HG03095 (cell line): ENCODE data around the gene MIPOL1.
"Not testable (repeated sequence)": the region's sequence is repeated elsewhere in the genome, so short reads cannot be mapped to it uniquely, and the experiment has no call there.

ENCODE experiments used
- ATAC-seq: cut with Tn5 transposase; IDR thresholded peaks from one replicate; pipeline ENCODE4 v1.9.1; 2021; ENCODE audit warnings: moderate library complexity; ENCODE audit not compliant: unreplicated experiment

The MIPOL1 gene

DNA sequence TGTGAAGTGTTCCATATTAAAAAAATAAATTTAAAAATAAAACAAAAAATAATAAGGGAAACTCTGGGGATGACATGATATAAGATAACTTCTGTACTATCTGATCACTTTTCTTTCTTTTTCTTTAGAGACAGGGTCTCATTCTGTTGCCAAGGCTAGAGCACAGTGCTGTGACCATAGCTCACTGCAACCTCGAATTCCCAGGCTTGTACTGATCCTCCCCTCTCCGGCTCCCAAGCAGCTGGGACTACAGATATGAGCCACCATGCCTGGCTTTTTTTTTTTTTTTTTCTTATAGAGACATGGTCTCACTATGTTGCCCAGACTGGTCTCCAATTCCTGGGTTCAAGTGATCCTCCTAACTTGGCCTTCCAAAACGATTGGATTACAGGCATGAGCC, 10.4 kb upstream of the MIPOL1 start:
- no peak for ATAC-seq

DNA sequence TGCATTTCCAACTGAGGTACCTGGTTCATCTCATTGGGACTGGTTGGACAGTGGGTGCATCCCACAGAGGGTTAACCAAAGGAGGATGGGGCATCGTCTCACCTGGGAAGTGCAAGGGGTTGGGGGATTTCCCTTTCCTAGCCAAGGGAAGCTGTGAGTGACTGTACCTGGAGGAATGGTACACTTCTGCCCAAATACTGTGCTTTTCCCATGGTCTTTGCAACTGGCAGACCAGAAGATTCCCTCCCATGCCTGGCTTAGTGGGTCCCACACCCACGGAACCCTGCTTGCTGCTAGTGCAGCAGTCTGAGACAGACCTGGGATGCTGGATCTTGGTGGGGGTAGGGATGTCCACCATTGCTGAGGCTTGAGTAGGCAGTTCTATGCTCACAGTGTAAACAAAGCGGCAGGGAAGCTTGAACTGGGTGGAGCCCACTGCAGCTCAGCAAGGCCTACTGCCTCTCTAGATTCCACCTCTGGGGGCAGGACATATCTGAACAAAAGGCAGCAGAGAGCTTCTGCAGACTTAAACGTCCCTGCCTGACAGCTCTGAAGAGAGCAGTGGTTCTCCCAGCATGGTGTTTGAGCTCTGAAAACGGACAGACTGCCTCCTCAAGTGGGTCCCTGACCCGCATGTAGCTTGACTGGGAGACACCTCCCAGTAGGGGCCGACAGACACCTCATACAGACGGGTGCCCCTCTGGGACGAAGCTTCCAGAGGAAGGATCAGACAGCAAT, 9.7 kb upstream of the MIPOL1 start:
- not testable (repeated sequence) for ATAC-seq

DNA sequence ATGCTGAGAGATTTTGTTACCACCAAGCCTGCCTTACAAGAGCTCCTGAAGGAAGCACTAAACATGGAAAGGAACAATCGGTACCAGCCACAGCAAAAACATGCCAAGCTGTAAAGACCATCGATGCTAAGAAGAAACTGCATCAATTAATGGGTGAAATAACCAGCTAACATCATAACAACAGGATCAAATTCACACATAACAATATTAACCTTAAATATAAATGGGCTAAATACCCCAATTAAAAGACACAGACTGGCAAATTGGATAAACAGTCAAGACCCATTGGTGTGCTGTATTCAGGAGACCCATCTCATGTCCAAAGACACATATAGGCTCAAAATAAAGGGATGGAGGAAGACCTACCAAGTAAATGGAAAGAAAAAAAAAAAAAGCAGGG, 8.0 kb upstream of the MIPOL1 start:
- ATAC-seq = not testable (repeated sequence)

DNA sequence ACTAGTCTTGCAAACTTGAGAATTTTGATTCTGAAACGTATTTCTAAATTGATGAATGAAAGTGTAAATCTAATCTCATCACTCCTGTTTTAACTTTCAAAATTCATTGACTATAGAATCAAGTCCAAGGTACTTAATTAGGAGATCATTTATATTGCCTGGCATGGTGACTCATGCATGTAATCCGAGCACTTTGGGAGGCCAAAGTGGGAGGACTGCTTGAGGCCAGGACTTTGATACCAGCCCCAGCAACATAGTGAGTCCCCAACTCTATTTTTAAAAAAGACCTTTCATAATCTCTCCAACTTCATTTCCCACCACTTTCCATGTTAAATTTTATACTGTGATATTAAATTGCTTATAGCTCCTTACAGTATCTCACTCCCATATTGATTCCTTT, 3.0 kb upstream of the MIPOL1 start:
- ATAC-seq = no peak

DNA sequence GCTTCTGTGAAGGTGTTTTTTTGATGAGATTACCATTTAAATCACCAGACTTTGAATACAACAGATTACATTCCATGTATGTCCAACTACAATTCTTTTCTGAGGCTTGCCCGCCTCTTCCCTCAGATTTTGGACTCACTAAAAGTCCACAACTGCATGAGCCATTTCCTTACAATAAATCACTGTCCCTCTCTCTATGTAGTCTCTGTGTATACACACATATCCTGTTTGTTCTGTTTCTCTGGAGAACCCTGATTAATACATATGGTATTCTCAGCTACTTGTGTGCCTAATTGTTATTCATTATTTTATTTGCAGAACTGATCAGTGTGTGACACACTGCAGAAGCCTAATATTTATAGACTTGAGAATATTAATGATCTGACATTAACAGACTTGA, 2.4 kb upstream of the MIPOL1 start:
- ATAC-seq = no peak

GRCh38 chr14:37196604-37197420, 925 bp upstream of the MIPOL1 start:
- ATAC-seq = no peak

- ATAC-seq = no peak
These were observed 499 bp downstream of the MIPOL1 start for GRCh38 chr14:37198273-37198598.

DNA sequence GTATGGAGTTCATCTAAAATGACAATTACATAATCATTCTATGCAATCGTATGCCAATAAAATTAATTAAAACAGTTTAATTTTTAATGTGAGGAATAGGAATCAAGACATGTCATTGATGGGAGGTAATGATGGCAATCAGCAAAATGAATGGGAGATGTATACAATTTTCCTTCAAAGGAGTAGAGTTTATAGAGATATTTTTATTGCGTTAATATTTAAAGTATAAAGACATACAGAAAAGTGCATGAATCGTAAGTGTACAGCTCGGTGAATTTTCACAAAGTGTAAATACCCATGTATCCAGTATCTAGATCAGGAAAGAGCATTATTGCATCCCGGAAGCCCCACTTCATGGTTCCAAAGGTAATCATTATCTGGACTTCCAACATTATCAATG, 1.2 kb downstream of the MIPOL1 start:
- no peak for ATAC-seq

DNA sequence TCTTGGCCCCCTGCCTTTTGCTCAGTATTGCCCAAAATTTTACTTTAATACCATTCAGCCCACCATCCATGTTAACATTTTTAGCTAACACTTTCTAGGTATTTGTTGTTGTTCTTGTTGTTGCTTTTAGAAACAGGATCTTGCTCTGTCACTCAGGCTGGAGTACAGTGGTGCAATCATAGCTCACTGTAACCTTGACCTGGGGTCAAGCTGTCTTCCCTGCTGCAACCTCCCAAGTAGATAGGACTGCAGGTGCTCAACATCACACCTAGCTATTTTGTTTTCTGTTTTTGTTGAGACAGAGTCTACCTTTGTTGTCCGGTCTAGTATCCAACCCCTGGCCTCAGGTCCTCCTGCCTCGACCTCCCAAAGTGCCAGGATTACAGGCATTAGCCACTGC, 4.0 kb downstream of the MIPOL1 start:
- ATAC-seq = no peak

GRCh38 chr14:37202265-37202664, 4.5 kb downstream of the MIPOL1 start:
- no peak for ATAC-seq

DNA sequence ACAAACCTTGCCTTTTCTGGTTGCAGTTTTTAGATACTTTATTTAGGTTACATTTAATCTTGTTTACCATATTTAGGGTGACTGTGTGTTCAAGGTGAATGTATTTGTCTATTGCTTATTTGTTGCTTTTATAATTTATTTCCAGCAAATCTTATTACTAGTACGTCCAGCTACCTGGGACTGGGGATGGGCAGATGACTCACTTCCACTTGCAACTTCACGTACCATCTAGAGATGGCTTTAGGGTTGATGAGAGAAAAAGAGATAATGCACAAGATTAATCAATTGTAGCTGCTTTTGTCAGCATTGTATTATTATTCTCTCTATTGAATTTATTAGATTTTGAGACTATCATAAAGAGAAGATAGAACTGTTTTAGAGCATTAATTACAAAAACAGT, 5.1 kb downstream of the MIPOL1 start:
- ATAC-seq = no peak

GRCh38 chr14:37203423-37203822, 5.7 kb downstream of the MIPOL1 start:
- no peak for ATAC-seq

- ATAC-seq = not testable (repeated sequence)
These were observed 8.2 kb downstream of the MIPOL1 start for GRCh38 chr14:37205623-37206605.

- not testable (repeated sequence) for ATAC-seq
These were observed 11.9 kb downstream of the MIPOL1 start for GRCh38 chr14:37209617-37210016.

DNA sequence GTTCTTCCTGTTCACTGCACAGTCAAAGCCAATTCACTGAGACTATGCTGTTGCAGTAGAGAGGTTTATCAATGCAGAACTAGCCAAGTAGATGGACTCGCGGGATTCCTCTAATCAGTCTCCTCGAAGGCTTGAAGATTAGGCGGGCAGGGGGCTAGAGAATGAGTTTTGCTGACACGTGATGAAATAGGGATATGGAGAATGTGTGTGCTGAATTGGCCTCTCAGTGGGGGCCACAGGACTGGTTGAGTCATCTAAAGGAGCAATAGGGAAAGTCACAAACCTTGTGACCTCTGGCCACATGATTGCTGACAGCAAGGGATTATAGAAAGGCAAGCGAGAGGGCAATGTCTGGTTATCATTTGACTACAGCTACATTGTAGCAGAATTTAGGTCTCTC, 12.7 kb downstream of the MIPOL1 start:
- no peak for ATAC-seq

DNA sequence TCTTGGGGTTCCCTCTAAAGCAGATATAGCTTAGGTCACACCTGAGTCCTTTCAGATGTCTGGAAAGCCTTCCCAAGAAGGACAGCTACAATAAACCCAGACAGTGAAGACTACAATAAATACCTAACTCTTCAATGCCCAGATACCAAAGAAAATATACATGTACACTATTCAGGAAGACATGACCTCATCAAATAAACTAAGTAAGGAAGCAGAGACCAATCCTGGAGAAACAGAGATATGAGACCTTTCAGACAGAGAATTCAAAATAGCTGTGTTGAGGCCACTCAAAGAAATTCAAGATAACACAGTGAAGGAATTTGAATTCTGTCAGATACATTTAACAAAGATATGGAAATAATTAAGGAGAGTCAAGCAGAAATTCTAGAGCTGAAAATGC, 15.3 kb downstream of the MIPOL1 start:
- no peak for ATAC-seq

GRCh38 chr14:37215345-37215744, 17.6 kb downstream of the MIPOL1 start:
- ATAC-seq = no peak

GRCh38 chr14:37221073-37221472, 23.3 kb downstream of the MIPOL1 start:
- no peak for ATAC-seq

- no peak for ATAC-seq
These were observed 26.3 kb downstream of the MIPOL1 start for GRCh38 chr14:37223947-37224474.

- not testable (repeated sequence) for ATAC-seq
These were observed 27.9 kb downstream of the MIPOL1 start for GRCh38 chr14:37225668-37226067.

GRCh38 chr14:37230551-37231194, 32.9 kb downstream of the MIPOL1 start:
- ATAC-seq = no peak
